Gastroesophageal sphincter (tissue), 4 donors: ENCODE data around the gene B3GAT1. TPM values are rescaled to one million over a fixed set of nuclear protein-coding genes. Genes with fewer than 3 reads are reported as not detected.

Experiments
- ATAC-seq: fragments of 150-250 bp; one replicate; pipeline ENCODE4 v1.9.1; 2016; ENCODE audit warnings: mild to moderate bottlenecking, moderate library complexity
- H3K27ac ChIP-seq, 4 donors: fragments of 200-600 bp; sonication (generic) in 3 of 4; 1 replicate in 3 of 4; 2 replicates in 1 of 4; pipeline ENCODE4 v1.5.1; 2016 to 2019
- H3K27me3 ChIP-seq: fragments of 200-600 bp; sonication (generic); one replicate; pipeline ENCODE4 v1.5.1; 2019
- H3K36me3 ChIP-seq, 2 donors: fragments of 200-600 bp; sonication (generic); one replicate each; pipeline ENCODE4 v1.5.1; 2019; ENCODE audit warnings: control low read depth in 1 of 2
- H3K4me1 ChIP-seq, 3 donors: fragments of 200-600 bp; sonication (generic); 1 replicate in 2 of 3; 2 replicates in 1 of 3; pipeline ENCODE4 v1.5.1; 2016 to 2019; ENCODE audit warnings: control low read depth in 2 of 3
- H3K4me3 ChIP-seq, 2 donors: fragments of 200-600 bp; sonication (generic); one replicate each; pipeline ENCODE4 v1.5.1; 2019; ENCODE audit warnings: mild to moderate bottlenecking in 1 of 2, moderate library complexity in 1 of 2
- H3K9me3 ChIP-seq, 3 donors: fragments of 200-600 bp; sonication (generic); one replicate each; pipeline ENCODE4 v1.5.1; 2017 to 2019; ENCODE audit warnings: control low read depth in 2 of 3
- CTCF ChIP-seq, 4 experiments: fragments of 200-600 bp in 2 of 4; fragments of 450-650 bp in 2 of 4; sonication (generic) in 1 of 4; IDR thresholded peaks; one replicate each; pipeline ENCODE4 v1.5.1; 2017 to 2019; ENCODE audit warnings: antibody characterized with exemption in 4 of 4, mild to moderate bottlenecking in 2 of 4, moderate library complexity in 2 of 4
- EP300 ChIP-seq: sonication (generic); formaldehyde crosslinking; IDR thresholded peaks from one replicate; pipeline ENCODE4 v1.6.1; 2017; ENCODE audit warnings: antibody characterized with exemption, mild to moderate bottlenecking
- POLR2A ChIP-seq, 2 donors: fragments of 450-650 bp; IDR thresholded peaks; one replicate each; pipeline ENCODE4 v1.6.1; 2017; ENCODE audit warnings: antibody characterized with exemption in 2 of 2, mild to moderate bottlenecking in 2 of 2, moderate library complexity in 1 of 2
- POLR2AphosphoS5 ChIP-seq: sonication (generic); formaldehyde crosslinking; IDR thresholded peaks from one replicate; pipeline ENCODE4 v1.6.1; 2017; ENCODE audit warnings: antibody characterized with exemption
- WGBS, 2 donors: methylation state at CpG; one replicate each; pipeline ENCODE4 v1.1.5; 2018; ENCODE audit warnings: low coverage in 1 of 2; 5-methylcytosine and 5-hydroxymethylcytosine counted together
- total RNA-seq, 4 donors: library from RNA; depleted of rRNA; stranded (reverse); fragments of >200 nt; gene quantifications; one replicate each; pipeline ENCODE4 v1.1.0, GENCODE V29; 2016

Gene B3GAT1
- total RNA-seq, 4 donors from 2014 or later: 0.08 to 0.52 (median 0.29) TPM

DNA sequence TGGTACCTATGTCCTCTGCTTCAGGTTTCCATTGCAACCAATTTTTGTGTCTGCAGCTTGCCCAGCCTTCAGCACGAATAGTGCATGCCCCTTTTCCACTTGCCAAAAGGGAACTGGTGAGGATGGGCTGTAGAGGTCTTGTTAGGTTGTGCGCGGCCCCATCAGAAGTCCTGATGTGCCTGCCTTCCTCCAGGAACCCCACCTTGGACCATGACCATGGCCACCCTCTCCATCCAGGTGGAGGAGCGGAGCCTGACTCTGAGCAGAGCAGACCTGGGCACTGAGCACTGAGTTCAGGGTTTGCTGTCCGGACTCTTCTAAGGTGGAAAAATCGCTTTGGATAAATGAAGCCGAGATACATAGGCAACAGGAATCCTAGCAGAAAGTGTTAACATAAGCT, 73.4 kb downstream of the B3GAT1 start:
- Histone ChIP-seq H3K9me3 (no peaks in the 10 kb centered on the region), H3K36me3 (no peaks in the 10 kb centered on the region), H3K27me3 (no peaks in the 10 kb centered on the region), H3K4me1 (no peaks in the 10 kb centered on the region), H3K4me3 (no peak overlapping the region), H3K27ac (no peak overlapping the region)
- no peak for ATAC-seq
- 80 to 81% methylated on average over 1 to 2 of the region's 7 CpGs for WGBS, 2 donors
- TF ChIP-seq POLR2A (IDR thresholded peaks at IDR 0.05) (no peak), CTCF (IDR thresholded peaks at IDR 0.05) (no peak), POLR2AphosphoS5 (no peak), EP300 (no peak)

DNA sequence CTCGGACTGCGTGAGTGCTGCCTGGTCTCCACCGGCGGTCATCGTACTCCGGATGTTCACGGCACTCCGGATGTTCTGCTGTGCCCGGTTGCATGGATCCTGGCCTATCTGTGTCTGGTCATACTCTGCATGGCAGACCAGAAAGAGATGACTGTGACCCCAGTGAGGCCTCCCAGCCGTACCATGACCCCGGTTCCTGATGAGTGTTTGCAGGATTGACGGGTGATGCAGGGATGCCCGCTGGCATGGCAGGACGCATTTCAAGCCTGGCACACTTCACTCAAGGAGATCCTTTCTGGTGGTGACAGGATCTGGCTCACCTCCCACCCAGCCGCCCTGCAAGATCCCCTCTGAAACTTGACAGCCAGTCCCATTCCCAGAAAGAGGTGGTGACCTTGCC, 74.0 kb downstream of the B3GAT1 start:
- WGBS, 2 donors: 98 to 100% methylated on average over 1 to 9 of the region's 15 CpGs
- H3K36me3 ChIP-seq: no peaks in the 10 kb centered on the region
- no peak overlapping the region for H3K4me3 ChIP-seq
- H3K27me3 ChIP-seq: no peaks in the 10 kb centered on the region
- H3K4me1 ChIP-seq: peaks cover 0 to under 1% (median 0%) of the 10 kb centered on the region in 3 donors
- H3K27ac ChIP-seq: no peak overlapping the region
- no peak for TF ChIP-seq POLR2AphosphoS5
- no peak for TF ChIP-seq EP300
- TF ChIP-seq CTCF (IDR thresholded peaks at IDR 0.05): no peak
- no peak for TF ChIP-seq POLR2A (IDR thresholded peaks at IDR 0.05)
- no peaks in the 10 kb centered on the region for H3K9me3 ChIP-seq
- ATAC-seq: no peak

- no peak for ATAC-seq
- no peak for TF ChIP-seq POLR2AphosphoS5
These were observed 75.0 kb downstream of the B3GAT1 start for GRCh38 chr11:134337051-134337450.

DNA sequence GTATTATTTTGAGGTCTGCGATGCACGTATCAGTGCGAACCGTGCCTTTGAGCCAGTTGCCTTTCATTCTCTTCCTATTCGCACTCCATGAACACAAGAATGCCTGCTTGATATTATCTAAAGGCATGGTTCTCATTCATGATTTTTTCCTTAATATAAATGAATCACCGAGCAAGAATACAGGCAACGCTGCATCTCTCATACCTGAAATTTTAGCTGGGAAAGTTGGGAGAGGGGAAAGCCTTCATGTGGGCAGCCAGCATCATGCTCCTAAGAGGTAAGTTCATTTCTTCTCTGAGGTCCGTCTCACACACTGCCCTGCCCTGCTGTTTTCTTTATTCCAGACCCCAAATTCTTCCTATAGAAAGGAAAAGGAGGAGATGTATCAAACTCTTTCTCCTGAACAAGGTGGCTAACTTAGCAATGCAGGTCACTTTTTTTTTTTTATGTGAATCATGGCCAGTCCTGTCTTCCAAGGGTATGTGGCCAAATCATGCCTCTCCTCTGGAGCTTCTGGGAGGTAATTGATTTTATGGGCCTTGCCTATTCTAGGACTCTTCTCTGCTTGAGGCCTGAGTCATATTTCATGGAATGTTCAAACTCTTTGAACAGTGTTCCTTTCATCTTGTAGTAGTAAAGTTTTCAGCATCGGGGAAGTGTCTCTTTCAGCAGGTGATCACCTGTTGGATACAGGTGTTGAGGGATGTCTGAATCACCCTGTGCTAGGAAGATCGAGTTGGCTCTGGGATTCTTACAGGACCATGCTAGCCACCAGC, 77.1 kb downstream of the B3GAT1 start:
- Histone ChIP-seq H3K9me3 (no peaks in the 10 kb centered on the region), H3K27ac (no peak overlapping the region), H3K4me3 (no peak overlapping the region), H3K36me3 (no peaks in the 10 kb centered on the region), H3K27me3 (peaks cover 14% of the 10 kb centered on the region), H3K4me1 (peaks cover 0 to 24% (median 15%) of the 10 kb centered on the region in 3 donors)
- no peak for ATAC-seq
- 80 to 91% methylated on average over 7 to 8 of the region's 10 CpGs for WGBS, 2 donors
- no peak for TF ChIP-seq CTCF (IDR thresholded peaks at IDR 0.05)
- TF ChIP-seq POLR2AphosphoS5: no peak
- no peak for TF ChIP-seq EP300
- no peak for TF ChIP-seq POLR2A (IDR thresholded peaks at IDR 0.05)

More at GRCh38 chr11:134337051-134337450, 75.0 kb downstream of the B3GAT1 start:
- no peak overlapping the region for H3K27ac ChIP-seq
- WGBS, 2 donors: 80 to 100% methylated on average over 1 to 2 of the region's 4 CpGs
- H3K9me3 ChIP-seq: no peaks in the 10 kb centered on the region
- H3K4me1 ChIP-seq: peaks cover 0 to 11% (median 6%) of the 10 kb centered on the region in 3 donors
- no peaks in the 10 kb centered on the region for H3K36me3 ChIP-seq
- peaks cover 4% of the 10 kb centered on the region for H3K27me3 ChIP-seq
- H3K4me3 ChIP-seq: no peak overlapping the region

GRCh38 chr11:134333946-134334345, 78.1 kb downstream of the B3GAT1 start:
- WGBS, 2 donors: 72 to 82% methylated on average over 2 of the region's 3 CpGs
- no peak for ATAC-seq
- no peaks in the 10 kb centered on the region for H3K9me3 ChIP-seq
- no peaks in the 10 kb centered on the region for H3K36me3 ChIP-seq
- H3K27me3 ChIP-seq: peaks cover 15% of the 10 kb centered on the region
- no peak overlapping the region for H3K4me3 ChIP-seq
- no peak for TF ChIP-seq EP300
- no peak for TF ChIP-seq POLR2A (IDR thresholded peaks at IDR 0.05)
- no peak for TF ChIP-seq CTCF (IDR thresholded peaks at IDR 0.05)
- no peak for TF ChIP-seq POLR2AphosphoS5
- no peak overlapping the region for H3K27ac ChIP-seq
- peaks cover 0 to 24% (median 15%) of the 10 kb centered on the region in 3 donors for H3K4me1 ChIP-seq
